Mesothelial cell of epicardium (in vitro differentiated cells): Measurements from ENCODE around the gene CCP110. TPM values are rescaled to one million over a fixed set of nuclear protein-coding genes. Genes with fewer than 3 reads are reported as not detected.

Experiments used
- DNase-seq, 2 experiments: peaks; one replicate each; pipeline ENCODE4 v3.0.0; 2021; ENCODE audit warnings: low spot score in 2 of 2; ENCODE audit not compliant: unreplicated experiment in 2 of 2
- H3K27ac Mint-ChIP-seq: 2 replicates; pipeline ENCODE4 v1.8.0; 2021; ENCODE audit warnings: mixed read lengths
- H3K27me3 Mint-ChIP-seq: 2 replicates; pipeline ENCODE4 v1.8.0; 2021; ENCODE audit warnings: low read depth, mixed read lengths
- H3K36me3 Mint-ChIP-seq: 2 replicates; pipeline ENCODE4 v1.8.0; 2021; ENCODE audit warnings: mixed read lengths
- H3K4me1 Mint-ChIP-seq: 2 replicates; pipeline ENCODE4 v1.8.0; 2021; ENCODE audit warnings: mixed read lengths
- H3K4me3 Mint-ChIP-seq: 2 replicates; pipeline ENCODE4 v1.8.0; 2021; ENCODE audit warnings: mild to moderate bottlenecking, moderate library complexity, mixed read lengths
- H3K9me3 Mint-ChIP-seq: 2 replicates; pipeline ENCODE4 v1.8.0; 2021; ENCODE audit warnings: mixed read lengths
- CTCF ChIP-seq: fragments of 200-600 bp; sonication (generic); IDR thresholded peaks from one replicate; pipeline ENCODE4 v1.5.0; 2021; ENCODE audit warnings: antibody characterized with exemption; ENCODE audit not compliant: unreplicated experiment
- total RNA-seq: library from RNA; stranded (reverse); gene quantifications from 3 replicates; pipeline ENCODE4 v1.2.1, GENCODE V29; 2021

The CCP110 gene
- total RNA-seq, 1 donor from 2014 or later: 15.1 TPM

GRCh38 chr16:19595043-19595767 is 71.5 kb downstream of the CCP110 start:
- Mint-ChIP-seq H3K4me1 (no peaks in the 10 kb centered on the region), H3K9me3 (no peaks in the 10 kb centered on the region), H3K4me3 (no peak overlapping the region), H3K27me3 (no peaks in the 10 kb centered on the region), H3K27ac (no peak overlapping the region), H3K36me3 (peaks cover 27% of the 10 kb centered on the region)
- no peak for TF ChIP-seq CTCF
- DNase-seq: no peak

- no peak for TF ChIP-seq CTCF
- DNase-seq: no peak
- no peaks in the 10 kb centered on the region for H3K4me1 Mint-ChIP-seq
- no peaks in the 10 kb centered on the region for H3K9me3 Mint-ChIP-seq
- peaks cover 22% of the 10 kb centered on the region for H3K36me3 Mint-ChIP-seq
- no peaks in the 10 kb centered on the region for H3K27me3 Mint-ChIP-seq
- H3K4me3 Mint-ChIP-seq: no peak overlapping the region
- no peak overlapping the region for H3K27ac Mint-ChIP-seq
These were observed 75.2 kb downstream of the CCP110 start for GRCh38 chr16:19598805-19599510.

GRCh38 chr16:19599968-19600716 is 76.4 kb downstream of the CCP110 start:
- Mint-ChIP-seq H3K27ac (no peak overlapping the region), H3K36me3 (peaks cover 24% of the 10 kb centered on the region), H3K4me1 (no peaks in the 10 kb centered on the region), H3K9me3 (no peaks in the 10 kb centered on the region), H3K4me3 (no peak overlapping the region), H3K27me3 (no peaks in the 10 kb centered on the region)
- no peak for TF ChIP-seq CTCF
- DNase-seq: no peak

GRCh38 chr16:19601083-19601976 is 77.6 kb downstream of the CCP110 start:
- Mint-ChIP-seq H3K27ac (peak overlapping the region; percentile 59), H3K9me3 (peaks cover 9% of the 10 kb centered on the region), H3K36me3 (peaks cover 31% of the 10 kb centered on the region), H3K27me3 (no peaks in the 10 kb centered on the region), H3K4me1 (no peaks in the 10 kb centered on the region), H3K4me3 (no peak overlapping the region)
- DNase-seq: no peak
- TF ChIP-seq CTCF: peak; percentile 74

Other genes starting within 250 kb of the CCP110 start
- not detected in 3 replicates for gene CLEC19A, start 238.2 kb upstream of the CCP110 start, total RNA-seq
- gene TMC5, start 106.1 kb upstream of the CCP110 start, total RNA-seq: 1.4 to 2.2 TPM (median 1.6 TPM) in 3 replicates
- 42.7 to 49.1 TPM (median 45.9 TPM) in 3 replicates for gene GDE1, start 1.8 kb upstream of the CCP110 start, total RNA-seq
- 59.3 to 62.2 TPM (median 59.4 TPM) in 3 replicates for gene VPS35L, start 31.8 kb downstream of the CCP110 start, total RNA-seq
- gene KNOP1, start 194.3 kb downstream of the CCP110 start, total RNA-seq: 46.5 to 48.5 TPM (median 47.4 TPM) in 3 replicates
- gene IQCK, start 194.3 kb downstream of the CCP110 start, total RNA-seq: 14.7 to 16.0 TPM (median 15.4 TPM) in 3 replicates